Measurements from ENCODE around the gene ADM2.

- no peak for TF ChIP-seq CTCF (IDR thresholded peaks at IDR 0.05)
- no peak for TF ChIP-seq POLR2AphosphoS5 (IDR thresholded peaks at IDR 0.05)
- TF ChIP-seq EP300 (IDR thresholded peaks at IDR 0.05): no peak
- TF ChIP-seq POLR2A (IDR thresholded peaks at IDR 0.05): no peak
Observed at GRCh38 chr22:50443801-50444625, 37.3 kb upstream of the ADM2 start.

All from upper lobe of left lung (tissue), 4 donors.